Smooth muscle cell of the brain vasculature (primary cell): Measurements from ENCODE around the gene WDR37.
"Not testable (repeated sequence)": the region's sequence is repeated elsewhere in the genome, so short reads cannot be mapped to it uniquely, and the experiment has no call there.

Experiments used
- DNase-seq: peaks from one replicate; pipeline ENCODE4 v3.0.0-alpha.2; 2012; ENCODE audit warnings: low read depth, low spot score

Gene WDR37

GRCh38 chr10:1153251-1153763, 97.1 kb downstream of the WDR37 start:
- no peak for DNase-seq

- DNase-seq, result no peak
Observed at GRCh38 chr10:1153805-1154351, 97.7 kb downstream of the WDR37 start.

- DNase-seq, result no peak
Observed at GRCh38 chr10:1154531-1155295, 98.5 kb downstream of the WDR37 start.

- DNase-seq, result no peak
Observed at GRCh38 chr10:1155791-1156615, 99.8 kb downstream of the WDR37 start.

GRCh38 chr10:1156616-1156886, 100.4 kb downstream of the WDR37 start:
- DNase-seq, result no peak

- DNase-seq, result no peak
Observed at GRCh38 chr10:1156921-1157614, 100.9 kb downstream of the WDR37 start.

GRCh38 chr10:1157615-1157933, 101.4 kb downstream of the WDR37 start:
- DNase-seq, result no peak

GRCh38 chr10:1158066-1158465, 101.9 kb downstream of the WDR37 start:
- no peak for DNase-seq

GRCh38 chr10:1158536-1158935, 102.4 kb downstream of the WDR37 start:
- not testable (repeated sequence) for DNase-seq

GRCh38 chr10:1159131-1160061, 103.2 kb downstream of the WDR37 start:
- no peak for DNase-seq

- no peak for DNase-seq
Observed at GRCh38 chr10:1160561-1161314, 104.6 kb downstream of the WDR37 start.

GRCh38 chr10:1161315-1161673, 105.1 kb downstream of the WDR37 start:
- not testable (repeated sequence) for DNase-seq

GRCh38 chr10:1162481-1163203, 106.5 kb downstream of the WDR37 start:
- DNase-seq, result no peak

- no peak for DNase-seq
Observed at GRCh38 chr10:1163204-1163660, 107.0 kb downstream of the WDR37 start.

GRCh38 chr10:1163831-1164230, 107.6 kb downstream of the WDR37 start:
- DNase-seq, result no peak

- no peak for DNase-seq
Observed at GRCh38 chr10:1166101-1166827, 110.1 kb downstream of the WDR37 start.

- DNase-seq, result no peak
Observed at GRCh38 chr10:1166828-1167275, 110.7 kb downstream of the WDR37 start.

GRCh38 chr10:1168763-1169162, 112.6 kb downstream of the WDR37 start:
- no peak for DNase-seq
